AG09319 (cell line): ENCODE data around the gene MAML3.

Source experiments
- DNase-seq: peaks from one replicate; pipeline ENCODE4 v3.0.0-alpha.2; 2010; ENCODE audit warnings: low read depth; ENCODE audit errors: extremely low read depth
- CTCF ChIP-seq: IDR thresholded peaks from 2 replicates; pipeline ENCODE4 v1.5.1; 2011; ENCODE audit warnings: low read depth, mild to moderate bottlenecking, inconsistent platforms, low read length, moderate library complexity

MAML3 gene

GRCh38 chr4:140186082-140186438 is 32.1 kb upstream of the MAML3 start:
- no peak for DNase-seq
- no peak for TF ChIP-seq CTCF

GRCh38 chr4:140185412-140186081 is 31.6 kb upstream of the MAML3 start:
- no peak for TF ChIP-seq CTCF
- DNase-seq, result no peak

DNA sequence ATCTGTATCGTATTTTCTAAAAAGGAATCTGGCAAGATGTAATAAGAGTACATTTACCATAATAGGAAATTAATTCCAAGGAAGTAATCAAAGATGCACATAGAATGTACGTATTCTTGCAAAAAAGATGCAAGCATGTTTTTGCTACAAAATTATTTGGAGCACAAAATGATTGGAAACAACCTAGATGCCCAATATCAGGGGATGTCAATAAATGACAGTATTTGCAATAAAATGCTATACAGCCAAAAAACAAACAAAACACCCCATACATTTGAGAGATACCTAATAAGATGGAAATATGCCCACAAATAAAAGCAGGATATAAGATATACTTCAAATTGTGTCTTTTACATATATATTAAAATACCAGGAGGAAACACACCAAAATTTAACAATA is 29.3 kb upstream of the MAML3 start:
- no peak for TF ChIP-seq CTCF
- no peak for DNase-seq

GRCh38 chr4:140180577-140180976 is 26.6 kb upstream of the MAML3 start:
- no peak for TF ChIP-seq CTCF
- no peak for DNase-seq

DNA sequence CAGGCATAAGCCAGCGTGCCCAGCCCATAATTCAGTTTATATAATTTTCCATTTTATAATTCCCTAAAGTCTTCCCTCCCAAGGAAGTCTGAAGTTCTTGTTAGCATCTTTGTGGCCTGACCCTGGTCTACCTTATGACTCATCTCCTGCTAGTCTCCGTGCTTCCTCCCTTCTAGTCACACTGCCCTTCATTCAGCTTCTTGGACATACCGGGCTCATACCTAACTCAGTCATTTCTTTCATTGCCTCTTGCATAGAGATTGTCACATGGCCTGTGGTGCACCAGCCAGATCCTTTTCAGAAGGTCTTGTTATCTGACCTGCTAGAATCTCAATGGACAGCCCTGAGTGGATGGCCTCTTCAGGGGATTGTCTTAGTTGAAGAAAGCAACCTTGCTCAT is 22.8 kb upstream of the MAML3 start:
- no peak for TF ChIP-seq CTCF
- no peak for DNase-seq

DNA sequence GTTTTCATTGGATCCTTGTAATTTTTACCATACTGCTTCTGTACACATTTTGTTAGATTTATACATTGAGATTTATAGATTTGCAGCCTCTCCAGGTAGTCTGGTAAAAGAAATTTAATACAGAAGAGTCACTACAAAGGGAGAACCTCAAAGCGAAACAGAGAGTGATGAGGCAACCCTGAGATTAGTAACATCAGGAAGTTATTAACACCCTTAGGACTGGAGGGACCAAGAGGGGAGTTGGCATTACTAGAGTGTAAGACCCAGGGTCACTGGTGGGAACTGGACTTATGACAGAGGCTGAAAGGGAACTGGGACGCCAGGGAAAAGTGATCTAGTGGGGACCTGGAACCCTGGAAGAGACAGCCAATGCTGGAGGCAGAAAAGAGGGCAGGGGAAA is 20.6 kb upstream of the MAML3 start:
- no peak for DNase-seq

DNA sequence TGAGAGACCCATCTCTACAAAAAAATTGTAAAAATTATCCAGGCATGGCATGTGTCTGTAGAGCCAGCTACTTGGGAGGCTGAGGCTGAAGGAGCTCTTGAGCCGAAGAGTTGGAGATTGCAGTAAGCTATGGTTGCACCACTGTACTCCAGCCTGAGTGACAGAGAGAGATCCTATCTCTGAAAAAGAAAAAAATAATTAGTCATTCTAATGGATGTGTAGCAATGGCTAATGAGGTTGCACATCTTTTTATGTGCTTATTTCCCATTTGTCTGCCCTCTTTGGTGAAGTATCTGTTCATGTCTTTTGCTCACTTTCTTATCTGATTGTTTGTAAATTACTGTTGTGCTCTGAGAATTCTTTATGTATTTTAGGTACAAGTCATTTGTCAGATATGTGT is 19.0 kb upstream of the MAML3 start:
- no peak for TF ChIP-seq CTCF
- no peak for DNase-seq

More for the DNA sequence above, 20.6 kb upstream of the MAML3 start:
- TF ChIP-seq CTCF, result no peak
